GM12878 (cell line): Measurements from ENCODE around the gene ANKMY1. TPM values are rescaled to one million over a fixed set of nuclear protein-coding genes. Genes with fewer than 3 reads are reported as not detected.

Experiments used
- ATAC-seq: fragments of 200-7000 bp; cut with Tn5 transposase; 3 replicates; pipeline ENCODE4 v1.9.1; 2020; ENCODE audit warnings: mild to moderate bottlenecking, moderate library complexity
- BruUV-seq: library from RNA; stranded (reverse); fragments of 400-500 nt; replicated peaks from 2 replicates; lab custom pipeline; 2021; lab: Mats Ljungman, UMichigan
- CTCF ChIA-PET: fragments of 300-600 bp; sonication (Branson Sonifier 250); formaldehyde crosslinking; extraction: SDS; loops from one replicate; lab custom pipeline; 2021; ENCODE audit warnings: inconsistent platforms; lab: Yijun Ruan, JAX
- POLR2A ChIA-PET: fragments of 350-600 bp; formaldehyde crosslinking; extraction: SDS; loops from one replicate; lab custom pipeline; 2021; ENCODE audit warnings: inconsistent platforms; lab: Charles Lee
- RAD21 ChIA-PET: fragments of 300-600 bp; sonication (Branson Sonifier 250); formaldehyde crosslinking; loops from one replicate; lab custom pipeline; 2023; ENCODE audit warnings: antibody characterized with exemption; ENCODE audit not compliant: unreplicated experiment; lab: Charles Lee
- SMC1A ChIA-PET: fragments of 300-600 bp; sonication (Branson Sonifier 250); formaldehyde crosslinking; loops from one replicate; lab custom pipeline; 2023; ENCODE audit not compliant: unreplicated experiment, uncharacterized antibody; lab: Charles Lee
- DNase-seq: peaks from one replicate; pipeline ENCODE4 v3.0.0-alpha.2; 2011; ENCODE audit warnings: low read depth, low spot score
- FAIRE-seq: peaks from 3 replicates; lab custom pipeline; 2011; peaks lifted over from hg19 to GRCh38; lab: Jason Lieb, UNC
- H2AFZ ChIP-seq: 2 replicates; pipeline ENCODE4 v1.6.0; 2011; ENCODE audit warnings: low read depth, low read length, control low read depth; ENCODE audit not compliant: control insufficient read depth
- H3K27ac ChIP-seq: 2 replicates; pipeline ENCODE4 v1.5.1; 2011; ENCODE audit warnings: control low read depth; ENCODE audit not compliant: control insufficient read depth, insufficient read depth
- H3K27me3 ChIP-seq, 2 experiments: replicated peaks in 1 of 2; 2 replicates each; pipeline versions ENCODE4 v1.6.0 to v1.6.1; 2011; ENCODE audit warnings: low read length in 1 of 2; ENCODE audit not compliant: control insufficient read depth in 2 of 2, insufficient read depth in 2 of 2
- H3K36me3 ChIP-seq, 2 experiments: 2 replicates each; pipeline ENCODE4 v1.5.1; 2011; ENCODE audit warnings: low read length in 1 of 2; ENCODE audit not compliant: control insufficient read depth in 2 of 2, insufficient read depth in 2 of 2
- H3K4me1 ChIP-seq: 2 replicates; pipeline ENCODE4 v1.6.1; 2011; ENCODE audit warnings: mild to moderate bottlenecking, low read length, moderate library complexity, mixed read lengths; ENCODE audit not compliant: control insufficient read depth, insufficient read depth
- H3K4me2 ChIP-seq: 2 replicates; pipeline ENCODE4 v1.6.0; 2011; ENCODE audit warnings: control low read depth; ENCODE audit not compliant: control insufficient read depth, insufficient read depth
- H3K4me3 ChIP-seq: fragments of 200-600 bp; sonication (generic); 2 replicates; pipeline ENCODE4 v1.5.1; 2016
- H3K79me2 ChIP-seq: 2 replicates; pipeline ENCODE4 v1.6.0; 2011; ENCODE audit warnings: low read length; ENCODE audit not compliant: control insufficient read depth, insufficient read depth
- H3K9ac ChIP-seq: 2 replicates; pipeline ENCODE4 v1.8.0; 2011; ENCODE audit warnings: low read length, control low read depth, mixed read lengths; ENCODE audit not compliant: control insufficient read depth, insufficient read depth
- H3K9me3 ChIP-seq: replicated peaks from 3 replicates; pipeline ENCODE4 v1.5.1; 2011; ENCODE audit warnings: mild to moderate bottlenecking, low read length; ENCODE audit not compliant: control insufficient read depth, insufficient read depth
- H4K20me1 ChIP-seq: 2 replicates; pipeline ENCODE4 v1.6.0; 2011; ENCODE audit not compliant: control insufficient read depth, insufficient read depth
- ATF2 ChIP-seq: IDR thresholded peaks from 2 replicates; pipeline ENCODE4 v1.6.1; 2012; ENCODE audit warnings: low read length, inconsistent platforms
- BCLAF1 ChIP-seq: fragments of 450-650 bp; IDR thresholded peaks from 2 replicates; pipeline ENCODE4 v1.6.1; 2017; ENCODE audit warnings: antibody characterized with exemption, mild to moderate bottlenecking, moderate library complexity
- CBX5 ChIP-seq: sonication (generic); IDR thresholded peaks from 2 replicates; pipeline ENCODE4 v1.6.1; 2016; ENCODE audit warnings: low read depth, moderate library complexity, mild to moderate bottlenecking, inconsistent platforms
- CREM ChIP-seq: IDR thresholded peaks from 2 replicates; pipeline ENCODE4 v1.6.1; 2014; ENCODE audit warnings: antibody characterized with exemption, low read depth
- E2F8 ChIP-seq: fragments of 450-650 bp; IDR thresholded peaks from 2 replicates; pipeline ENCODE4 v1.6.1; 2018; ENCODE audit warnings: mild to moderate bottlenecking, low read depth, moderate library complexity; ENCODE audit not compliant: partially characterized antibody
- EZH2 ChIP-seq: IDR thresholded peaks from 2 replicates; pipeline ENCODE4 v1.6.1; 2012; ENCODE audit warnings: low read depth, mild to moderate bottlenecking, control low read depth, inconsistent platforms, low read length, borderline replicate concordance; ENCODE audit not compliant: control insufficient read depth
- IRF4 ChIP-seq: IDR thresholded peaks from 2 replicates; pipeline ENCODE4 v1.6.1; 2011; ENCODE audit warnings: low read depth, low read length
- KLF5 ChIP-seq: fragments of 450-650 bp; IDR thresholded peaks from 2 replicates; pipeline ENCODE4 v1.6.1; 2014; ENCODE audit warnings: mild to moderate bottlenecking; ENCODE audit not compliant: partially characterized antibody
- MXI1 ChIP-seq: fragments of 150-350 bp; IDR thresholded peaks from 2 replicates; pipeline ENCODE4 v1.6.1; 2011; ENCODE audit warnings: low read depth, mild to moderate bottlenecking, inconsistent platforms, low read length, improper control_type of control experiment
- NFIC ChIP-seq: IDR thresholded peaks from 2 replicates; pipeline ENCODE4 v1.6.1; 2012; ENCODE audit warnings: low read depth, mild to moderate bottlenecking, inconsistent platforms, low read length, moderate library complexity
- NFXL1 ChIP-seq: fragments of 450-650 bp; IDR thresholded peaks from 2 replicates; pipeline ENCODE4 v1.6.1; 2017; ENCODE audit warnings: antibody characterized with exemption, mild to moderate bottlenecking, borderline replicate concordance
- NFYB ChIP-seq: IDR thresholded peaks from 2 replicates; pipeline ENCODE4 v1.6.1; 2011; ENCODE audit warnings: low read depth, mild to moderate bottlenecking, low read length, improper control_type of control experiment, moderate library complexity; ENCODE audit not compliant: insufficient read depth
- RFX5 ChIP-seq: IDR thresholded peaks from 2 replicates; pipeline ENCODE4 v1.6.1; 2011; ENCODE audit warnings: low read depth, low read length, improper control_type of control experiment
- SMAD5 ChIP-seq: IDR thresholded peaks from 2 replicates; pipeline ENCODE4 v1.6.1; 2016; ENCODE audit warnings: antibody characterized with exemption, low read depth
- SP1 ChIP-seq: IDR thresholded peaks from one replicate; pipeline ENCODE4 v1.6.1; 2011; ENCODE audit warnings: low read depth, low read length
- SPI1 ChIP-seq: IDR thresholded peaks from 2 replicates; pipeline ENCODE4 v1.6.1; 2011; ENCODE audit warnings: low read depth, mild to moderate bottlenecking, low read length, moderate library complexity, borderline replicate concordance; ENCODE audit not compliant: insufficient read depth
- WGBS: methylation state at CpG from one replicate; pipeline ENCODE4 v1.1.6; 2016; ENCODE audit warnings: low lambda C conversion rate; ENCODE audit not compliant: insufficient replicate concordance, insufficient coverage; ENCODE audit errors: missing lambda C conversion rate; 5-methylcytosine and 5-hydroxymethylcytosine counted together
- in situ Hi-C: fragments of 300-500 bp; cut with MboI; formaldehyde crosslinking; loops from 9 replicates; pipeline ENCODE4 v1.14.3; 2018; ENCODE audit warnings: mixed read lengths
- intact Hi-C: fragments of 100-400 bp; cut with micrococcal nuclease; formaldehyde crosslinking; loops from one replicate; pipeline ENCODE4 v1.14.2; 2022; ENCODE audit not compliant: unreplicated experiment
- polyA plus RNA-seq, 11 experiments: library from polyadenylated mRNA; depleted of rRNA in 4 of 11; unstranded in 6 of 11; stranded (reverse) in 5 of 11; fragments of >200 nt; fragmentation: Nextera tagmentation in 4 of 11; fragmentation: Illumina TruSeq in 1 of 11; extraction: Ambion mirVana in 4 of 11; extraction: Trizol in 1 of 11; gene quantifications; 1 replicate in 1 of 11; 2 replicates in 10 of 11; pipeline versions ENCODE4 v1.2.1 to v1.2.3, GENCODE V29; 2011 to 2016; ENCODE audit warnings: inconsistent platforms in 2 of 11, missing spikeins in 2 of 11, low read depth in 1 of 11
- total RNA-seq, 4 experiments: library from RNA; depleted of rRNA in 3 of 4; stranded (reverse); fragments of >200 nt in 3 of 4; fragmentation: Illumina TruSeq in 1 of 4; extraction: Trizol in 1 of 4; gene quantifications; 2 replicates each; pipeline versions ENCODE4 v1.2.1 to v1.2.3, GENCODE V29; 2013 to 2021

Gene ANKMY1
- total and polyA plus RNA-seq, 10 of the 15 experiments (the other 5 are each of a cell fraction or from before 2014, with no cell fraction given), result 1.1 to 15.3 (median 11.1) TPM

- no peak for TF ChIP-seq RFX5
- no peak for TF ChIP-seq IRF4
- no peak for TF ChIP-seq NFIC
- no peak for TF ChIP-seq CBX5
- TF ChIP-seq, all 136 proteins: peak for 0
Measured at GRCh38 chr2:240589375-240589774, 31.6 kb upstream of the ANKMY1 start (continued).

GRCh38 chr2:240588669-240589068, 30.9 kb upstream of the ANKMY1 start:
- peaks cover 40% of the 10 kb centered on the region for H3K79me2 ChIP-seq
- peaks cover 27% of the 10 kb centered on the region for H3K4me1 ChIP-seq
- SMC1A ChIA-PET, result interaction anchor here (0.6 to 6.4 kb wide), 3 partner anchors 27 to 653 kb away, joined by 3 to 124 read pairs (median 13); partner anchors contain the start of genes ANKMY1 and DUSP28
- H3K9ac ChIP-seq, result peak overlapping the region; percentile 84; the same call in 1 of the 2 replicates
- no peak for DNase-seq
- CTCF ChIA-PET, result interaction anchor here (1.1 to 11.9 kb wide), 6 partner anchors 9 to 75 kb away, joined by 3 to 196 read pairs (median 6); partner anchors contain the start of genes ANKMY1 and DUSP28
- no peaks in the 10 kb centered on the region; the same call in 1 of the 2 replicates for H4K20me1 ChIP-seq
- no peak for FAIRE-seq
- H3K4me2 ChIP-seq, result peak overlapping the region; percentile 56
- no peaks in the 10 kb centered on the region for H3K27me3 ChIP-seq
- peaks cover 2 to 5% of the 10 kb centered on the region in 2 experiments; a peak in 3 of 4 replicates for H3K36me3 ChIP-seq
- RAD21 ChIA-PET, result interaction anchor here (6.2 to 10.9 kb wide), 2 partner anchors 27 to 74 kb away, joined by 49 to 206 read pairs; partner anchors contain the start of genes ANKMY1 and DUSP28
- no TSS peak for BruUV-seq
- no peak overlapping the region for H2AFZ ChIP-seq
- H3K27ac ChIP-seq, result no peak overlapping the region
- intact Hi-C loops, result no loop called here
- H3K9me3 ChIP-seq, result no peaks in the 10 kb centered on the region; the same call in 2 of the 3 replicates
- no peak overlapping the region for H3K4me3 ChIP-seq
- 59% methylated on average over 4 of the region's 4 CpGs for WGBS
- no peak for ATAC-seq
- POLR2A ChIA-PET, result interaction anchor here (3.0 to 6.7 kb wide), 2 partner anchors 25 to 75 kb away, joined by 9 to 233 read pairs; partner anchors contain the start of gene DUSP28
- in situ Hi-C loops, result no loop called here
- TF ChIP-seq NFYB (no peak), CREM (no peak), SPI1 (no peak), EZH2 (no peak), KLF5 (no peak), SP1 (no peak), SMAD5 (no peak), NFXL1 (no peak), ATF2 (no peak), BCLAF1 (no peak), MXI1 (no peak), E2F8 (no peak), RFX5 (no peak)
